NCI-H524 (cell line): ENCODE results near the gene FXN.

Source experiments
- DNase-seq, 2 experiments: peaks; one replicate each; lab custom pipeline; 2025; lab: John Stamatoyannopoulos, UW

The FXN gene

GRCh38 chr9:69140123-69140735 lies 104.7 kb downstream of the FXN start:
- DNase-seq: no peak

- DNase-seq: no peak
These were observed 106.3 kb downstream of the FXN start for GRCh38 chr9:69141851-69142250.

GRCh38 chr9:69143291-69143690 lies 107.7 kb downstream of the FXN start:
- DNase-seq: no peak

- peak in 1 of 2 experiments; percentile 65 for DNase-seq
These were observed 109.7 kb downstream of the FXN start for GRCh38 chr9:69145144-69145715.

- DNase-seq: no peak
These were observed 111.7 kb downstream of the FXN start for GRCh38 chr9:69147041-69147834.

DNA sequence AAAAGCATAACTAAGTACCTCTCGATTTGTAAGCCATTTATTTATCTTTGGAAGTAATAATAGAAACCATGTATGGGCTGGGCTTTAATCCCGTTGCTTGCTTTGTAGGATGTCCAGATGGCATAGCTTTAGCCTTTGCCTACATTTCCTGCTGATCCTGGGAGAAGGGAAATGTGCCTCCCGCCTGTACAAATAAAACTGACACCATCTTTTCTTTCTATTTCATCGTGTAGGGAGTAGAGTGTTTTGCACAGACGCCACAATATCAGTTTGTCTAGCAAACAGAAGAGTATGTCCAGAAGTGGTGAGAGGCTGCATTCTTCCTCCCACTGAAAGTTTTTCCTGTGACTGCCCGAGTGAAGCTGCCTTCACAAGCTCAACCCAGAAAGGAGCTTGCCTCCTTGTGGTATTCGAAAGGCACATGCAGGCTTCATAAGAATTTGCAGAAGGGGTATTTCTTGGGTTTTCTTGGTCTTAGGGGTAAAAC lies 113.8 kb downstream of the FXN start:
- DNase-seq: peak; percentile 14 to 61
